ENCODE results near the gene ARID3C.

- TF ChIP-seq RARB (CRISPR knock-in tag; IDR thresholded peaks at IDR 0.05): no peak
- no peak for TF ChIP-seq PATZ1 (CRISPR knock-in tag; IDR thresholded peaks at IDR 0.05; ENCODE audit: borderline replicate concordance)
These were observed 45.6 kb upstream of the ARID3C start for GRCh38 chr9:34674440-34674839.

Data from SK-N-SH treated with all-trans-retinoic acid at 6 μM for 48 hours (cell line).